NCI-H446 (cell line): ENCODE measurements around the gene PSD4.

Experiments
- DNase-seq, 2 experiments: peaks; one replicate each; lab custom pipeline; 2025; lab: John Stamatoyannopoulos, UW

Gene PSD4

GRCh38 chr2:113184531-113185230 is 10.9 kb downstream of the PSD4 start:
- no peak for DNase-seq

- no peak for DNase-seq
These were observed 12.1 kb downstream of the PSD4 start for GRCh38 chr2:113185664-113186432.

GRCh38 chr2:113186433-113186796 is 12.6 kb downstream of the PSD4 start:
- no peak for DNase-seq

- no peak for DNase-seq
These were observed 14.0 kb downstream of the PSD4 start for GRCh38 chr2:113187771-113188170.

- DNase-seq = no peak
These were observed 17.1 kb downstream of the PSD4 start for GRCh38 chr2:113190871-113191270.

- DNase-seq = no peak
These were observed 18.8 kb downstream of the PSD4 start for GRCh38 chr2:113192459-113193100.

- no peak for DNase-seq
These were observed 22.2 kb downstream of the PSD4 start for GRCh38 chr2:113195923-113196501.

GRCh38 chr2:113196839-113197238 is 23.1 kb downstream of the PSD4 start:
- DNase-seq = no peak

- DNase-seq = no peak
These were observed 23.7 kb downstream of the PSD4 start for GRCh38 chr2:113197347-113198047.

GRCh38 chr2:113198048-113198789 is 24.4 kb downstream of the PSD4 start:
- no peak for DNase-seq

- DNase-seq = peak; percentile 44 to 84
These were observed 25.2 kb downstream of the PSD4 start for GRCh38 chr2:113198790-113199612.

- DNase-seq = no peak
These were observed 26.5 kb downstream of the PSD4 start for GRCh38 chr2:113200236-113200635.

- DNase-seq = no peak
These were observed 27.1 kb downstream of the PSD4 start for GRCh38 chr2:113200736-113201490.

GRCh38 chr2:113201496-113202304 is 27.9 kb downstream of the PSD4 start:
- DNase-seq = no peak

- DNase-seq = peak in 1 of 2 experiments; percentile 58
These were observed 28.8 kb downstream of the PSD4 start for GRCh38 chr2:113202305-113203216.

- DNase-seq = no peak
These were observed 29.4 kb downstream of the PSD4 start for GRCh38 chr2:113203217-113203530.

- DNase-seq = peak; percentile 45 to 74
These were observed 30.2 kb downstream of the PSD4 start for GRCh38 chr2:113203901-113204519.
